ENCODE results near the gene MB21D2.

Gene MB21D2

GRCh38 chr3:192821161-192821560, 96.5 kb downstream of the MB21D2 start:
- no peak for DNase-seq (ENCODE audit: low read depth)
- no peak for TF ChIP-seq CTCF (conservative IDR thresholded peaks at IDR 0.05; ENCODE audit: low read length)
- no peak overlapping the region for H3K4me3 ChIP-seq (ENCODE audit: low read length)

- H3K4me3 ChIP-seq (ENCODE audit: low read length): no peak overlapping the region
- TF ChIP-seq CTCF (conservative IDR thresholded peaks at IDR 0.05; ENCODE audit: low read length): no peak
- no peak for DNase-seq (ENCODE audit: low read depth)
These were observed 97.5 kb downstream of the MB21D2 start for GRCh38 chr3:192820161-192820560.

GRCh38 chr3:192819001-192819569, 98.6 kb downstream of the MB21D2 start:
- no peak overlapping the region for H3K4me3 ChIP-seq (ENCODE audit: low read length)
- peak; percentile 75 for DNase-seq (ENCODE audit: low read depth)
- 0 out of 2 replicates have a peak, but pooled peaks have one; percentile 25 for TF ChIP-seq CTCF (conservative IDR thresholded peaks at IDR 0.05; ENCODE audit: low read length)

- DNase-seq (ENCODE audit: low read depth): no peak
- H3K4me3 ChIP-seq (ENCODE audit: low read length): no peak overlapping the region
- no peak for TF ChIP-seq CTCF (conservative IDR thresholded peaks at IDR 0.05; ENCODE audit: low read length)
These were observed 99.5 kb downstream of the MB21D2 start for GRCh38 chr3:192818126-192818525.

GRCh38 chr3:192817506-192817905, 100.2 kb downstream of the MB21D2 start:
- no peak for TF ChIP-seq CTCF (conservative IDR thresholded peaks at IDR 0.05; ENCODE audit: low read length)
- no peak overlapping the region for H3K4me3 ChIP-seq (ENCODE audit: low read length)
- no peak for DNase-seq (ENCODE audit: low read depth)

- no peak overlapping the region for H3K4me3 ChIP-seq (ENCODE audit: low read length)
- no peak for TF ChIP-seq CTCF (conservative IDR thresholded peaks at IDR 0.05; ENCODE audit: low read length)
- peak; percentile 66 for DNase-seq (ENCODE audit: low read depth)
These were observed 100.6 kb downstream of the MB21D2 start for GRCh38 chr3:192817053-192817452.

- TF ChIP-seq CTCF (conservative IDR thresholded peaks at IDR 0.05; ENCODE audit: low read length): peak; percentile 78
- H3K4me3 ChIP-seq (ENCODE audit: low read length): no peak overlapping the region
- peak; percentile 59 for DNase-seq (ENCODE audit: low read depth)
These were observed 101.3 kb downstream of the MB21D2 start for GRCh38 chr3:192816351-192816750.

All from AG10803 (cell line).